ENCODE results near the gene RIN3. TPM values are rescaled to one million over a fixed set of nuclear protein-coding genes. Genes with fewer than 3 reads are reported as not detected.
"Not testable (repeated sequence)": the region's sequence is repeated elsewhere in the genome, so short reads cannot be mapped to it uniquely, and the experiment has no call there.

The RIN3 gene
- total RNA-seq, 1 donor from 2014 or later = 33.7 TPM

DNA sequence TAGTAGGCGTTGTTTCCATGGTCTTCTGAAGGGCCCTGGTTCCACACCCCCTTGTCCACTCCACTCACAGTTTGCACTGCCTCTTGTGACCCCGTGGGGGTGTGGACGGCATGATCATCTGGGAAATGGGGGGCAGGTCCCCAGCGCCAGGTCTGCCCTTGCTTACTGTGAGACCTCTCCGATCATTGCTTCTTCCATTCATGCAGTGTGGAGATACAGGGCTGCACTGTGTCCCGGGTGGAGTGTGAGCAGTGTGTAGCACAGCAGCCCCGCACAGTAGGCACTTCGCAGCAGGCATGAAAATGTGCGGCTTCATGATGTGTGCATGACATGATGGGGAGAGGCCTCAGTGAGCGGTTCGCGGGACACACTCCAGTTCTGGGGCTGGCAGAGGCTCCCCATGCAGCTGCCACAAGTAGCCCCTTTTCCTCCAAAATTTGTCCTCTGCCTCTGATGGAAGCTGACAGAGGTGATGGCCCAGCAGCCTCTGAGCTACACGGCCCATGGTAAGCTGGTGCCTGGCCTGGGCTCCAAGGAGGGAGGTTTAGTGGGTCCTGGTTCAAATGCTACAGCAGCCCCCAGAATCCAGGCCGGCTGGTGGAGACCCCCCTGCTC is 15.0 kb downstream of the RIN3 start:
- DNase-seq (ENCODE audit: low spot score) = no peak

DNA sequence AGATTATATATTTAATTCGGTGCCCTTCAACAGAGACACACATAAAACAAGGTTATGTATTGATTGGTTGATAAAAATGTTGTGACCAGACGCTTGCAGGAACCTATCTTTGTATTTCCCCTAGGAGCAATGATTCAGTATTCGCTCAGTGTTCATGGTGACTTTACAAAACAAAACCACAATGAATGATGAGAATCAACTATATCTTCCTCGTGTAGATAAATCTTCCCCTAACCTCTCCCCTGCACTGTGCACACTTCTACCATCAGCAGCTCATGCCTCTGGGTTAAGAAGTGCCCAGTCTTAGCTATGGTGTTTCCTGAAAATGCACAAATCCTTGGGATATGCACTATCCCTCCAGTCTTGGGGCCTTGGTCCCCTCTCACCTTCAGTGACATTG is 16.3 kb downstream of the RIN3 start:
- no peak for DNase-seq (ENCODE audit: low spot score)

DNA sequence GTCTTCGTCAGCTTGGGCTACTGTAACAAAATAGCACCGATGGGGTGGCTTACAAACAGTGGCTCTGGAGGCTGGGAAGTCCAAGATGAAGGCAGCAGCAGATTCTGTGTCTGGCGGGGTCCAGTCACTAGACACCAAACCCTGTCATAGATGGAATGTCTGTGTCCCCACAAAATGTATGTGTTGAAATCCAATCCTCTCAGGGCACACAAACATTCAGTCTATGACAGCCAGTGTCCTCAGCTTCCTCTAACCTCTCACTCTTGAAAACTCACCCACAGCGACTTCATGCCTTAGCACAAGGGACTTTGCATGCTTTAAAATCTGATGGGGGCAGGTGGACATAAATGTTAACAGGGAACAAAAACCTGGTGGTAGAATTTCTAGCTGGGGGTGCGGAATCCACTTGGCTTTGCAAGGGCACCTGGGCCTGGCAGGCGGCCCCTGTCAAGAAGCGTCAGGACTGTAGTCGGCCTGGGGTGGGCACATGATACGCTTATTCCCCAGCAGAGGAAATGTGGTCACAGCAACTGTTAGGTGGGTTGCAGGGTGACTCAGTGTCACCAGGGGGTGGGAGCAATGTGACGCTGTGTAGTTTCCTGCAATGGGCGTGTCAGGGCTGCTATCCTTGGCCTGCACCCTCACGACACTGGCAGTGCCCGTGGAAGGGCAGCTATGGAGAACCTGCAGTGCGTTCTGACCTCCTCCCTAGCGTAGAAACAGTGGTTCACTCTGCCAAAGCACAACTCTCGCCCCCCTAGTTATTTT is 17.7 kb downstream of the RIN3 start:
- no peak for DNase-seq (ENCODE audit: low spot score)

DNA sequence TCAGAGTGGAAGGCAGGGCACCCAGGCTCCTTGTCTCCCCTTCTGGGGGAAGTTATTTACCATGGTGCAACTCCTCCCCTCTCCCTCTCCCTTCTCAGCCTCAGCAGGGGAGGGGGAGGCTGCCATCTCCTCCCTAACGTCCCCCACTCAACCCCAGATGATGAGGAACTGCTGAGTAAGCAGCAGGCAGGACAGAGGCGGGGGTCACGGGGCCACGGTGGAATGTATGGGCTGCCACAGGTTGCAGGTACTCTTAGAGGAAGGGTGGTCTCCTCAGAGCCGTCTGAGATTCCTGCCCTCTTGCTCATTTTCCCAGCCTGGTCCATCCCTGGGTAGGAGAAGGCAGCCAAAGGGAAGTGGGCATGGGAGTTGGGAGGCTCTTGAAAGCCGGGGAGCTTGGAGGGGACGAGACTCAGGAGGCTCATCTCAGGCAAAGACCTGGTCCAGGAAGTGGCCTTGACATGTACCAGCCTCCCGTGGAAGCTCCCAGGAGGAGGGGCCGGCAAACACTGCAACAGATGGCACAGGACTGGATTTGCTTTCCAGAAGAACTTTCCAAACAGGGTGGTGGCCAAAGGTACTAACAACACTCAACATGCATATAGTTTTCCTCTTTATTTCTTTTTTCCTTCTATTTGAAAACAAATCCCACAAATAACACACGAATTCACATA is 19.0 kb downstream of the RIN3 start:
- no peak for DNase-seq (ENCODE audit: low spot score)

DNA sequence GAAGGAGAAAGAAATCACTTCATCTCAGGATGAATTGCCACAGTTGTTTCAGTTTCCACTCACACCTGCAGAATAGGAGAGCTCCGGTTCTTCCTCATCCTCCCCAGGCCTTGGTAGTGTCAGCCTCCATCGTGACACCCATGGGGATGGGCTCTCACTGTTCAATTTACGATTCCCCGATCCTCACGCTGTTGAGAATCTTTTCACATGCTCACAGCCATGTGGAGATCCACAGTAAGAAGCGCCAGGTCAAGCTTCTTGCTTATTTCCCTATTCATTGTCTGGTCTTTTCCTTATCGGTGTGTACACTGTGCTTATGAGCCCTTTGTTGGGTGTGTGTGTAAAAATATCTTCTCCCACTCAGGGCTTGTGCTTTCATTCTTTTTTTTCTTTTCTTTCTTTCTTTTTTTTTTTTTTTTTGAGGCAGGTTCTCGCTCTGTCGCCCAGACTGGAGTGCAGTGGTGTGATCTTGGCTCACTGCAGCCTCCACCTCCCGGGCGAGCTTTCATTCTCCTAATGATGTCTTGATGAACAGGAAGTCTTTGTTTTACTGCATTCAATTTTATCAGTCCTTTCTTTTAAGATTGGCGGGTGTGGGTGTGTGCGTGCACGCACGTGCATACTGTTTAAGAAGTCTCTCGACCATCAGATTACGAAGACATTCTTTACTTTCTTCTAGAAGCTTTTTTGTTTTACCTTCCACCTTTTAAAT is 21.5 kb downstream of the RIN3 start:
- no peak for DNase-seq (ENCODE audit: low spot score)

DNA sequence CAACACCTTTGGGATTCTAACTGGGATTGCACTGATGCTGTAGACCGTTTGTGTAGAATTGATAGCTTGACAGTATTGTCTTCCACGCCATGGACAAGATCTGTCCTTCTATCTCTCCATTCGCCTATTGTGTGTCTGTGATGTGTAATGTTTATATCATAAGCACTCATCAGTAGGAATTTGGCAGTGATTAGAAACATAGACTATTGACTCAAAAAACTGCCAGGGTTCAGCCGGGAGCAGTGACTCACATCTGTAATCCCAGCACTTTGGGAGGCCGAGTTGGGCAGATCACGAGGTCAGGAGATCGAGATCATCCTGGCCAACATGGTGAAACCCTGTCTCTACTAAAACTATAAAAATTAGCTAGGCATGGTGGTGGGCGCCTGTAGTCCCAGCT is 22.6 kb downstream of the RIN3 start:
- DNase-seq (ENCODE audit: low spot score) = not testable (repeated sequence)

DNA sequence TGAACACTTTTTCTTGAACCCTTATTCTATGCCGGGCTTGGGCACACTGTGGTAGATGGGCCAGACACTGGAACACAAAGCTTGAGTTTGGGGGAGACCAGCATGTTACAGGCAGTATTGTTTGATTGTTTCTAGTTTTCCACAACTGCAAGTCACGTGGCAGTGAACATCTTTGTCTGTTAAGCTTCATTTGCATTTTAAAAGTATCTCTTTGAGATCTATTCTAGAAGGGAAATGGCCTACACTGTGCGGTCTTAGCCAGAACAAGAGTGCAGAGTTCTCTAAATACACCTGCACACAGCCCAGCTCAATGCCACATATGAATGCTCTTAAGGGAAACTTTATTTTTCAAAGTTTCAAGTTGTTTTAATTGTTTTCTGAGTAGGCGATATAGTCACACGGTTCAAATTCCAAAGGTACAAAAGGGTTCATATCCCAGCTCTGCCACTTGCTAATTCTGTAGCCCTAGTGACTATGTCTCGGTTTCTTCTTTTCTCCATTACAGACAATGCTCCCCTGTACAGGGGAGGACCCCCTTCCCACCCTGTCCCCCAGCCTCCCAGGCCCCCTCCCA is 24.9 kb downstream of the RIN3 start:
- DNase-seq (ENCODE audit: low spot score) = no peak

DNA sequence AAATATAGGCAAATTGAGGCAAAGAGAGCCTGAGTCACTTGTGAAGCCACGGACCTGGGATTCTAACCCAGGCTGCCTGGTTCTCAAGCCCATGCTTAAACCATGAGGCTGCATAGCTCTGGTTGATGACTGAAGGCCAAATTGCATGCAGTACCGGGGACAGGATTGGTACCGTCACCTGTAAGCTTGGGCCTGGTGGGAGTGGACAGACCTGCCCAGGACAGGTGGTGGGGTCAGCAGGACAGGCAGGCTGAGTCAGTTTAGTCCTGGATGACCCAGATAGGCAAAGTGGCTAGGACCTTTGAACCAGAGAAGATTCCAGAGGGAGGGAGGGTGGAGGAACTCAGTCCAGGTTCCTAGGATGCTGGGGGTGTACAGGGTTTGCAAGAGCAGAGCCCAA is 25.8 kb downstream of the RIN3 start:
- DNase-seq (ENCODE audit: low spot score) = no peak

DNA sequence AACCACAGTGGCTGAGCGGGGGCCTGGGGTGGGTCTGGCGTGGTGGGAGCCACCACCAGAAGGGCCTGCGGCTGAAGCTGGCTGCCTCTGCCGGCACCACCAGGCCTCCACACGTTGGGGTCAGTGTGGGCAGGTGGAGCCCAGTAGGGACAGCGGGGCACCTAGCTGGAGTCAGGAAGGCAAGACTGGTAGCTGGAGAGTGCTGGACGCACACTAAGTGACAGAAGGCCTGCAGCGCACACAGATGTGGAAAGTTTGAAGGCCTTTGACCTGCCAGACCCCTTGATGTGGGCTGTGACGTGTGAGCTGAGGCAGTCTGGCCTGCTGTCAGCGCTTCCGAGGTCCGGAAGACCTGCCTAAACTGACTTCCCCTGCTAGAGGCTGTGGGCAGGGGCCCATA is 26.3 kb downstream of the RIN3 start:
- DNase-seq (ENCODE audit: low spot score) = no peak

DNA sequence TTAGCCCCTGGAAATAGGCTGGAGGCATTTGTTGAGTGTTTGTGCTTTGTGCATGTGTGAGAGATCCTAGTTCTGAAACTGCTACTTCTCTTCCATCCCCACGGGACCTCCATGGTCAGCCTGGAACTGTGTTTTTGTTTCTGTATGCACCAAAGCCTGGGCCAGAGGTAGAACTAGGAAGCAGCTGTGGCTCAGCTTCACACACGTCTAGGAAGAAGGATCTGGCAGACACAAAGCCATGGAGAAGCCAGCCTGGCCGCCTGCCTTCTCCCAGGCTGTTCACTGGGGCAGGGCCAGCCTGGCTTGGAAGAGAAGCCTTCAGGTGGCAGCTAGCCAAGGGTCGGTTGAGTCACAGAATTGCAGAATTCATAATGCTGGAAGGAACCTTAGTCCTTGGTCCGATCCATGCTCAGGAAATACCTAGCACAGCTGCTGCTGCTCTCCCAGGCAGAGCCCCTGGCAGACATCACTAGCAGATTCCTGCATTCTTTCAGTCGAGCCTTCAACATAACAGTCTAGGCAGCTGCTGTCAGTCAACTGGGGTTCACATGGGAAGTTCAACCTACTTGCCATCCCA is 27.0 kb downstream of the RIN3 start:
- DNase-seq (ENCODE audit: low spot score) = peak; percentile 91

DNA sequence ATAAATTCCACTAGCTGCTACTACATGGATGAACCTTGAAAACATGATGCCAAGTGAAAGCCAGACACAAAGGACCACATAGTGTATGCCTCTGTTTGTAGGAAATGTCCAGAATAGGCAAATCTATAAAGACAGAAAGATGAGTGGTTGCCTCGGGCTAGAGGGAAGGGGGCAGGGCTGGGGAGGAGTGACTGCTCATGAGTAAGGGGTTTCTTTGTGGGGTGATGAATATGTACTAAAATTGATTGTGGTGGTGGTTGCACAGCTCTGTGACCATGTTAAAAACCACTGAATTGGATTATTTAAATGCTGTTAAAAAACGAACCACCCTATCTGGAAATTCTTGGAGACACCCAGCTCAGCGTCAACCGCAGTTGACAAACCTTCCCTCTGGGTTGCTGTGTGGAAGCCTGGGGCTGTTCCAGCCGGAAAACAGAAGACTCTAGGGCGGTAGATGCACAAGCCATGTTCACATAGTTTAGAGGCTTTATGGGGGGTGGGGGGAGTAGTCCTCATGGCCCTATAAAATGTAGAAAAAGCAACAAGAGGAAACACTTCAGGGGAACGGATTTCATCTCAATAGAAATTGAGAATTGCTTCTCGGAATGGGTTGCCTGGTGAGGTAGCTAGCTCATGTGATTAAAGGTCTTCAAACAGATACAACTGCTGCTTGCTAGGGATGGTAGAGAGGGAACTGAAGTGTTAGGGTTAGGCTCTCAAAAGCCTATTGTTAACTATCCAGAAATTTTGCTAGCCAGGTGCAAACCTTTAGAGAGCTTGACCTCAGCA is 29.4 kb downstream of the RIN3 start:
- no peak for DNase-seq (ENCODE audit: low spot score)

DNA sequence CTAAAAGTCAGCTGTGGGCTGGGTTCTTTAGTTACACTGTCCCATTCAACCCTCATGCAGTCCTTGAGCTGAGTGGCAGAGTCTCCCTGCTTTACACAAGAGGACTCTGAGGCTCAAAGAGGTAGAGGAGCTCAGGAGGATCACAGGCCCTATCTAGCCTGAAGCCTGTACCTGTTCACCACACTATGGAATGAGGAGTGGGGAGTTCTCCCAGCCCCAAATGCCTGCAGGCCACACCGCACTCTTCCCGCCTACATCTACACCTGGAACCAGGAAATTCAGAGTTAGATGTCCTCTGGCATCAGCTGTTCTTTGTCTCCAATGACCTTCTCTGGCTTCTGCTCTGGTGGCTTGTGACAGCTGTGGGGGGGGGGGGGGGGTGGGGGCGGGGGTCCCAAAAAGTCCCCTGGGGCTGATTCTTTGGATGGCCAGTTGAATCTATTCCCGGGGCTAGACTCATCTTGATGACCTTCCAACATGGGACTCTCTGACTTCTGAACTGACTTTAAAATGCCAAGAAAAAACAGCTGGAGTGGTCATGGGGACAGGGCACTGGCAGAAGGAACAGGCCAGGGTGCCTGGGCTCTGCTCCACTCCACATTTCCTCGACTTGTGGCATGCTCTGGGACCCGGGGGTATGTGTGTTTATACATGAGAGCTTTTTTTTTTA is 30.6 kb downstream of the RIN3 start:
- no peak for DNase-seq (ENCODE audit: low spot score)

DNA sequence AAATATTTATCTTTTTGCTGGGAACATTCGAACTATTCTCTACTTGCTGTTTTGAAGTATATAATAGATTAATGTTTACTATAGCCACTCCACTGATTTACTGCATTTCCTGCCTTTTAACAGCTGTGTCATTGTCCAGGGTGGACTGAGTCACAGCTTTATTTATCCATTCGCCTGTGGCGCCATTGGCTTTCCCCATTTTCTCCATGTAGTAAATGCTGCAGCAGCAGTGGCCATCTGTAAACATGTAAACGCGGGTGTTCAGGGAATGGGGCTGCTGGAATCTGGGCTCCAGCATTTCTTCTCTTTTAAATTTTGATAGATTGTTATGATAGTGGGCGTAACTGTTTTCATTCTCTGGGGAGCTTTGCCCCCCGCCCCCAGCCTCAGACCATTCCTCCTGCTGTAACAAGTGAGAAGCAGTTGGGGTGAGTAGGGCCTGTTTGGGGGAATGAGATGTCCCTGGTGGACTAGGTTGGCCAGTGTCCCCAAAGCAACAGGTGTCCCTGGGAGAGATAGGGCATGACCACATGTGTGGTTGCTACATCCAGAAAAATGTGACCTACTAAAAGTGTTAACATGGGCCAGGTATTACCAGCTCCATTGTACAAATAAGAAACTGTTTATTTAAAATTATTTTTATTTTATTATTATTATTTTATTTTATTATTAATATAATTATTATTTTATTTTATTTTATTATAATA is 32.9 kb downstream of the RIN3 start:
- no peak for DNase-seq (ENCODE audit: low spot score)

DNA sequence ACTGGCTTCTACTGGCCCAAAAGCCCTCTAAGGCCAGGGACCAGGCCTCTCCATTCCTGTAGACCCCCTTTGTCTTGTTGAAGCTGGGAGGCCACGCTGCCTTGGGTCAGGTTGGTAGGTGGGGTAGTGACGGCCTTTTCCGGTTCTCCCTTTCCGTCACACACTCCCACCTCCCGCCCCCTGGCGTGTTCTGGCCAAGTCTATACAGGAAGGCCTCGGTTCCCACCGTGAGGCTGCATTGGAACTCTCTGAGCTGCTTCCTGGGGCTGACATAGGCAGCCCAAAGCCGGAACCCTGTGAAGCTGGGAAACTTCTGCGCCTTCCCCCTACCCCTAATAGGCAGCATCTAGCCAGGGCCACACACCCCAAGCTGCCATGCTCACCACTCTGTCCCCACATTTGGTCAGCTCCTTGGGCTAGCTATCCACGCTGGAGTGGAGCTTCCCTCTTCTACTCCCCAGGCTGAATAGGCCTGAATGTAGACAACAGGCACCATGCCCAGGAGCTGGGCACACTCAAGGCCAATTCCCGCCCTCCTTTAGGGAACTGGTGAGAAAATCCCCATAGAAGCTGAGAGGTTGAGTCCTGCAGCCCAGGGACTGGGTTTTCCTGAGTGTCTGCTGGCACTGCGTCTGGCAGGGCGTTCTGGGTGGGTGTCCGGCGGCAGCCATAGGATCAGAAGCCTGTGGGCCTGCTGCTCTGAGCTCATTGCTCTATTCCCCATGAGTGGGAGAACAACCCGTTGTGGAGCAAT is 35.7 kb downstream of the RIN3 start:
- DNase-seq (ENCODE audit: low spot score) = no peak

DNA sequence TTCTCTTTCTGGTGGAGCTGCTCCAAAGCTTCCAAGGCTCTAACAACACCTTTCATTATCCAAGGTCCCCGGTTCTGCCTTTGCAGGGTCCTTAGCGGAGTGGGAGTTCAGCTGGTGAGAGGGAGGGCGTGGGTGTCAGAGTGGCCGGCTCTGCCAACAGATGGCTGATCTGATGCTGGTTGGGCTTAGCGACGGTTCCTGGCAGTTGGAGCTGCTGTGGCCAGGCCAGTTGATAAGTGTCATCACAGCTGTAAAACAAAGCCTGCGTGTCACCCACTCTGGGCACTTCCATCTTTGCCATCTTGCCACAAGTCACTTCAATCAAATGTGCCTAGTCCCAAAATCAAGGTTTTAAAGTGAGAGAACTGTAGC is 36.3 kb downstream of the RIN3 start:
- DNase-seq (ENCODE audit: low spot score) = no peak

DNA sequence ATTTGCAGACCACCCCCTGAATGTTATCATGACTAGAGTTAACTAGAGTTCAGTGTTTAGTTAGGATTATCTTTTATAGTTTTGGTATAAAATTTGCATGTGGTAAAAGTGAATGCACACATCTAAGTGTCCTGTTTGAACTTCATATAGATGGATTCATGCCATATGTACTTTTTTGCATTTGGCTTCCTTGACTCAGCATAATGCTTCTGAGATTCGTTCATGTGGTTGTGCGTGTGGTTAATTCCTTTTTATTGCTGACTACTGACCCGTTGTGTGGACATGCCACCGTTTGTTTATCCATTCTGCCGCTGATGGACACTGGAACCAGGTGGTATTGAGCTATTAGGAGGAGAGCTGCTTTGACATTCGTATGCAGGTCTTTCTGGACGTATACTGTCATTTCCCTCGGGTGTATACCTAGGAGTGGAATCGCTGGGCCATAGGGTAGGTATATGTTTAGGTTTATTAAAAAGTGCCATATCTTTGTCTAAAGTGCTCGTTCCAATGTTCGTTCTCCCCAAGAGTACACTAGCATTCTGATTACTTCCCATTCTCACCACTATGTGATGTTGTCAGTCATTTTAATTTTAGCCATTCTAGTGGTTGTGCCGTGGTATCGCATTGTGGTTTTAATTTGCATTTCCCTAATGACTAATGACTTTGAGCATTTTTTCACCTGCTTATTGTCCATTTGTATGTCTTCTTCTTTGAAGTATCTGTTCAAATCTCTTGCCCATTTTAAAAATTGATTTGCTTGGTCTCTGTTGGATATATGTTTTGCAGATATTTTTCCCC is 37.7 kb downstream of the RIN3 start:
- no peak for DNase-seq (ENCODE audit: low spot score)

DNA sequence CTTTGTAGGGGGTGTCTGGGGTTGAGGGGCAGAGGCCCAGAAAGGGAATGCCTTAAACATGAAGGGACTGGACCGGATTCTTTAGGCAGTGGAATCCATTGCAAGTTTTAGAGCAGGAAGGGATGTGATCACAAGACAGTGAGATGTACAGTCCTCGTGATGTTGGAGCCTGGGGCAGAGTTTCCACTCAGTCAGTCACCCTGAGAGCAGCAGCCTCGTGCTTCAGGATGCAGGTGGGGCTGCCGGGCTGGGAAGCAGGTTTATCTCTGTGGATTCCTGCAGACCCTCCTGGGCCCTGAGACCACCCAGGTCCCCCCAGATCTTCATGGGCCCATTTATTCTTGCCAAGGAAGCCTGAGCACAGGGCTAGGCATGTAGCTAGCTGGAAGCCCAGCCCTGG is 38.5 kb downstream of the RIN3 start:
- DNase-seq (ENCODE audit: low spot score) = no peak

DNA sequence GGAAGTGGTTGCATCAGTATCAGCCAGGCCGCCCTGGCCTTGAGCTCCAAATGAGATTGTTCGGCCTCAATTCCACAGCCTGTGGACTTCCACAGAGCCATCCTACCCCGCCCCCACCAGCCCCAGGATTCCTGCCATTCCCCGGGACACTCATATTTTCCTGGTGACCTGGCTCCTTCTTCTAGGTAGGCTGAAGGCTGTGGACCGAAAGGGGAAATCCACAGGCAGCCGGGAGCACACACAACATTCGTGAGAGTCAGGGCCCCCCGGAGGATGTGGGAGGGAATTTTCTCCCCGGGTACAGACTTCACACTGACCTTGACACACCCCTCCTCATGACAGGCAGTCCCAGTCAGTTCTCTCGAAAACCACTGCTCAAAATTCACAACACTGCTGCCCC is 39.9 kb downstream of the RIN3 start:
- DNase-seq (ENCODE audit: low spot score) = no peak
